CD14-positive monocyte (primary cell): Measurements from ENCODE around the gene PIGH. TPM values are rescaled to one million over a fixed set of nuclear protein-coding genes. Genes with fewer than 3 reads are reported as not detected.

Source experiments
- DNase-seq, 3 donors: peaks; one replicate each; pipeline ENCODE4 v3.0.0-alpha.2; 2011 to 2022
- H2AFZ ChIP-seq: 2 replicates; pipeline ENCODE4 v1.6.0; 2012; ENCODE audit warnings: mild to moderate bottlenecking, low read depth, low read length, inconsistent platforms; ENCODE audit not compliant: insufficient read depth, poor library complexity, severe bottlenecking
- H3K27ac ChIP-seq, 2 donors: 1 replicate in 1 of 2; 2 replicates in 1 of 2; pipeline ENCODE4 v1.5.1; 2012 to 2013; ENCODE audit warnings: low read length in 2 of 2, control low read depth in 1 of 2, inconsistent platforms in 1 of 2, low read depth in 1 of 2, mild to moderate bottlenecking in 1 of 2
- H3K27me3 ChIP-seq, 2 donors: one replicate each; pipeline versions ENCODE4 v1.6.0 to v1.6.1; 2011 to 2013; ENCODE audit warnings: low read length in 2 of 2; ENCODE audit not compliant: control insufficient read depth in 2 of 2, insufficient read depth in 2 of 2
- H3K36me3 ChIP-seq, 2 donors: replicated peaks in 1 of 2; 1 replicate in 1 of 2; 2 replicates in 1 of 2; pipeline versions ENCODE4 v1.5.1 to v1.6.1; 2012 to 2013; ENCODE audit warnings: low read length in 2 of 2, control low read depth in 1 of 2, inconsistent platforms in 1 of 2, mild to moderate bottlenecking in 1 of 2; ENCODE audit not compliant: insufficient read depth in 2 of 2, control insufficient read depth in 1 of 2
- H3K4me1 ChIP-seq, 2 donors: 1 replicate in 1 of 2; 2 replicates in 1 of 2; pipeline versions ENCODE4 v1.5.1 to v1.6.1; 2012 to 2013; ENCODE audit warnings: low read length in 2 of 2, control low read depth in 1 of 2, inconsistent platforms in 1 of 2, mild to moderate bottlenecking in 1 of 2, moderate library complexity in 1 of 2; ENCODE audit not compliant: insufficient read depth in 2 of 2, control insufficient read depth in 1 of 2
- H3K4me2 ChIP-seq: replicated peaks from 2 replicates; pipeline ENCODE3; 2012; ENCODE audit warnings: low read length, moderate library complexity, mild to moderate bottlenecking; ENCODE audit not compliant: poor library complexity, severe bottlenecking; ENCODE audit errors: extremely low read depth
- H3K4me3 ChIP-seq, 3 experiments: fragments of 200-600 bp in 1 of 3; sonication (generic) in 1 of 3; replicated peaks in 1 of 3; 1 replicate in 2 of 3; 2 replicates in 1 of 3; pipeline ENCODE4 v1.5.1; 2011 to 2013; ENCODE audit warnings: low read length in 3 of 3, mild to moderate bottlenecking in 3 of 3, control low read depth in 2 of 3, low read depth in 2 of 3, inconsistent platforms in 1 of 3, moderate library complexity in 1 of 3
- H3K79me2 ChIP-seq: 2 replicates; pipeline ENCODE4 v1.6.0; 2012; ENCODE audit warnings: mild to moderate bottlenecking, control low read depth, inconsistent platforms, low read length, moderate library complexity; ENCODE audit not compliant: insufficient read depth
- H3K9ac ChIP-seq: 2 replicates; pipeline ENCODE4 v1.6.0; 2017; ENCODE audit warnings: low read length, mild to moderate bottlenecking; ENCODE audit not compliant: insufficient read depth, poor library complexity, severe bottlenecking
- H3K9me3 ChIP-seq, 2 donors: replicated peaks in 1 of 2; 1 replicate in 1 of 2; 2 replicates in 1 of 2; pipeline versions ENCODE4 v1.5.1 to v1.6.1; 2012 to 2013; ENCODE audit warnings: low read length in 2 of 2, control low read depth in 1 of 2; ENCODE audit not compliant: control insufficient read depth in 1 of 2, insufficient read depth in 1 of 2
- H4K20me1 ChIP-seq: 2 replicates; pipeline ENCODE4 v1.6.0; 2012; ENCODE audit warnings: mild to moderate bottlenecking, low read length, control low read depth, moderate library complexity; ENCODE audit not compliant: insufficient read depth
- H3K27ac Mint-ChIP-seq, 7 donors: one replicate each; pipeline ENCODE4 v1.8.0; 2020; ENCODE audit warnings: mild to moderate bottlenecking in 7 of 7, mixed read lengths in 7 of 7, moderate library complexity in 6 of 7, inconsistent platforms in 2 of 7
- H3K27me3 Mint-ChIP-seq, 3 donors: one replicate each; pipeline ENCODE4 v1.8.0; 2021 to 2022; ENCODE audit warnings: low read depth in 3 of 3, mild to moderate bottlenecking in 3 of 3, mixed read lengths in 3 of 3, moderate library complexity in 3 of 3, inconsistent platforms in 1 of 3
- H3K36me3 Mint-ChIP-seq, 2 donors: one replicate each; pipeline ENCODE4 v1.8.0; 2020; ENCODE audit warnings: mixed read lengths in 2 of 2, inconsistent platforms in 1 of 2, mild to moderate bottlenecking in 1 of 2
- H3K4me1 Mint-ChIP-seq: one replicate; pipeline ENCODE4 v1.8.0; 2020; ENCODE audit warnings: mild to moderate bottlenecking, mixed read lengths
- H3K4me3 Mint-ChIP-seq, 2 donors: one replicate each; pipeline ENCODE4 v1.8.0; 2020; ENCODE audit warnings: mild to moderate bottlenecking in 2 of 2, mixed read lengths in 2 of 2, moderate library complexity in 1 of 2
- H3K9me3 Mint-ChIP-seq, 7 donors: one replicate each; pipeline ENCODE4 v1.8.0; 2020 to 2022; ENCODE audit warnings: mixed read lengths in 7 of 7, mild to moderate bottlenecking in 6 of 7, moderate library complexity in 6 of 7, inconsistent platforms in 2 of 7
- WGBS: methylation state at CpG from one replicate; pipeline ENCODE4 v1.1.5; 2013; ENCODE audit warnings: missing lambda C conversion rate; ENCODE audit not compliant: insufficient coverage; 5-methylcytosine and 5-hydroxymethylcytosine counted together
- intact Hi-C, 2 donors: fragments of 100-400 bp; cut with micrococcal nuclease; formaldehyde crosslinking; loops; one replicate each; pipeline versions ENCODE4 v1.15.0 to v1.15.1; 2023
- polyA plus RNA-seq, 3 donors: library from polyadenylated mRNA; depleted of rRNA in 1 of 3; unstranded in 2 of 3; stranded (reverse) in 1 of 3; fragments of 300-500 nt in 2 of 3; fragments of >200 nt in 1 of 3; fragmentation: Illumina TruSeq in 2 of 3; gene quantifications; 1 replicate in 2 of 3; 2 replicates in 1 of 3; pipeline ENCODE4 v1.2.3, GENCODE V29; 2012 to 2021
- TF ChIP-seq, protein P1 (sequence below): fragments of 200-600 bp; IDR thresholded peaks from one replicate; pipeline ENCODE4 v1.8.0; 2022; ENCODE audit warnings: antibody characterized with exemption, mild to moderate bottlenecking

The PIGH gene
- polyA plus RNA-seq, 3 donors, result 14.6 to 35.5 (median 18.0) TPM

DNA sequence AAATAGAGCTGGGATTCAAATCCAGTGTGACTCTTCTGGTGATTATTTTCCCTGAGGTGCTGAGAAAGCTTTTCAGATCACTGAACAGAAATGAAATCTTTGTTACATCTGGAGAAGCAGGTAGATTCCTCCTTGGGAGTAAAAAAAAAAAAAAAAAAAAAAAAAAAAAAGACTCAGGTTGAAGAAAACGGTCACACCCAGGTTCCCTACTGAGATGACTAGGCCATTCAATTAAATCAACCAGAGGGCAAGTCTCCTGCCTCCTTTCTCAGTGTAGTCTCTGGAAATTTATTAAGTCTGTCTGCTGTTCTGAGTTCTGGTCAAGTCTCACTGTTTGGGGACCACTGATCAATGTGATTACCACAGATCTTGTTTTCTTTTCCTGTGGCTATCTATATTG, 43.6 kb upstream of the PIGH start:
- H3K27ac ChIP-seq, result no peak overlapping the region
- H3K4me3 ChIP-seq, result no peak overlapping the region
- Mint-ChIP-seq H3K4me1 (no peaks in the 10 kb centered on the region), H3K27me3 (peaks cover 0 to 2% (median 0%) of the 10 kb centered on the region in 3 donors), H3K36me3 (peaks cover 34 to 36% of the 10 kb centered on the region in 2 donors), H3K27ac (no peak overlapping the region), H3K9me3 (no peaks in the 10 kb centered on the region), H3K4me3 (no peak overlapping the region)
- DNase-seq, result no peak
- H3K9ac ChIP-seq, result no peak overlapping the region
- TF ChIP-seq, protein P1, sequence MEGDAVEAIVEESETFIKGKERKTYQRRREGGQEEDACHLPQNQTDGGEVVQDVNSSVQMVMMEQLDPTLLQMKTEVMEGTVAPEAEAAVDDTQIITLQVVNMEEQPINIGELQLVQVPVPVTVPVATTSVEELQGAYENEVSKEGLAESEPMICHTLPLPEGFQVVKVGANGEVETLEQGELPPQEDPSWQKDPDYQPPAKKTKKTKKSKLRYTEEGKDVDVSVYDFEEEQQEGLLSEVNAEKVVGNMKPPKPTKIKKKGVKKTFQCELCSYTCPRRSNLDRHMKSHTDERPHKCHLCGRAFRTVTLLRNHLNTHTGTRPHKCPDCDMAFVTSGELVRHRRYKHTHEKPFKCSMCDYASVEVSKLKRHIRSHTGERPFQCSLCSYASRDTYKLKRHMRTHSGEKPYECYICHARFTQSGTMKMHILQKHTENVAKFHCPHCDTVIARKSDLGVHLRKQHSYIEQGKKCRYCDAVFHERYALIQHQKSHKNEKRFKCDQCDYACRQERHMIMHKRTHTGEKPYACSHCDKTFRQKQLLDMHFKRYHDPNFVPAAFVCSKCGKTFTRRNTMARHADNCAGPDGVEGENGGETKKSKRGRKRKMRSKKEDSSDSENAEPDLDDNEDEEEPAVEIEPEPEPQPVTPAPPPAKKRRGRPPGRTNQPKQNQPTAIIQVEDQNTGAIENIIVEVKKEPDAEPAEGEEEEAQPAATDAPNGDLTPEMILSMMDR, result no peak
- intact Hi-C loops, result no loop called here
- no peaks in the 10 kb centered on the region for H3K9me3 ChIP-seq
- no peaks in the 10 kb centered on the region for H3K27me3 ChIP-seq
- no peak overlapping the region for H2AFZ ChIP-seq
- H3K4me2 ChIP-seq, result no peak overlapping the region
- peaks cover 33 to 40% of the 10 kb centered on the region in 2 donors for H3K36me3 ChIP-seq
- no CpG with 5 or more reads among the region's 1 CpG for WGBS
- no peaks in the 10 kb centered on the region for H4K20me1 ChIP-seq
- no peaks in the 10 kb centered on the region for H3K4me1 ChIP-seq
- H3K79me2 ChIP-seq, result no peaks in the 10 kb centered on the region

DNA sequence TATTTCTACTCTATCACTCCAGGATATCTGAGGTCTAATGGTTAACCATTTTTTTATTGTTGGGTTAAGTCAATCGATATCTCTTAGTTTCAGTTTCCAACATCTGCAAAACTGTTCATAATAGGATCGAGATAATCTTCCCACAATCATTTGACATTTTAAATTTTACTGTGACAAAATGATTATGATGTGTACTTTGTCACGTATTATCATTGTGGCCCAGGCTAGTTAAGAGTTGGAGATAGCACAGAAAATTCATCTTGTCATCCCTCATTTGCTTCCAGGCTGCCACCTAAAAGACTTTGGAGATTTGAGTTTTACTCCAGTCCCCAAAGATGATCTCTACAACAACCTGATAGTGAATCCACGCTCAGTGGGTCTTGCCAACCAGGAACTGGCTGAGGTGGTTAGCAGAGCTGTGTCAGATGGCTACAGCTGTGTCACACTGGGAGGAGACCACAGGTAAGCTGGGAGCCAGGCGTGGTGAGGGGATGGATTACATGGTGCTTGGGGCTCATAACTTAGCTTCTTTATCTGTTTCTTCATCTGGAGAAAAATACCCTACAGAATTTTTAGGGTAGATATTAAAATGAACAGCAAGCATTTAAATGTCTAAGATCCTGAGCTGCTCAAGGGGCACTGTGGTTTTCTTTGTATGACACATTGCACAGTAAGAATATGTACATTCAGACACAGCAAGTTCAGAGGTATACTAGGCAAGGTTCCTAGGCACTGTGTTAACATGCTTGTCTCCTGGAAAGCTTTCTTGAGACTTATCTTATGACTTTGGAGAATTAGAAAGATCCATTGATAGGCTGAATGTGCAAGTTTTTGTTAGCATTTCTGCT, 42.1 kb upstream of the PIGH start:
- H3K9me3 ChIP-seq, result no peaks in the 10 kb centered on the region
- H3K9ac ChIP-seq, result no peak overlapping the region
- H3K4me2 ChIP-seq, result no peak overlapping the region
- H2AFZ ChIP-seq, result no peak overlapping the region
- H4K20me1 ChIP-seq, result no peaks in the 10 kb centered on the region
- no peaks in the 10 kb centered on the region for H3K27me3 ChIP-seq
- DNase-seq, result no peak
- H3K79me2 ChIP-seq, result no peaks in the 10 kb centered on the region
- no peaks in the 10 kb centered on the region for H3K4me1 Mint-ChIP-seq
- H3K9me3 Mint-ChIP-seq, result no peaks in the 10 kb centered on the region
- no peak overlapping the region for H3K4me3 Mint-ChIP-seq
- H3K36me3 ChIP-seq, result peaks cover 17 to 24% of the 10 kb centered on the region in 2 donors
- H3K27ac ChIP-seq, result no peak overlapping the region
- peak overlapping the region in 1 of 7 donors; percentile 70 for H3K27ac Mint-ChIP-seq
- peaks cover 26 to 27% of the 10 kb centered on the region in 2 donors for H3K36me3 Mint-ChIP-seq
- H3K4me3 ChIP-seq, result no peak overlapping the region
- no CpG with 5 or more reads among the region's 5 CpGs for WGBS
- H3K27me3 Mint-ChIP-seq, result peaks cover 0 to 2% (median 0%) of the 10 kb centered on the region in 3 donors
- TF ChIP-seq, protein P1, result no peak
- no peaks in the 10 kb centered on the region for H3K4me1 ChIP-seq
- intact Hi-C loops, result no loop called here
